GM19455 (cell line): ENCODE results near the gene NF2.

Experiments
- ATAC-seq: cut with Tn5 transposase; IDR thresholded peaks from one replicate; pipeline ENCODE4 v1.9.1; 2021; ENCODE audit not compliant: unreplicated experiment

Gene NF2

DNA sequence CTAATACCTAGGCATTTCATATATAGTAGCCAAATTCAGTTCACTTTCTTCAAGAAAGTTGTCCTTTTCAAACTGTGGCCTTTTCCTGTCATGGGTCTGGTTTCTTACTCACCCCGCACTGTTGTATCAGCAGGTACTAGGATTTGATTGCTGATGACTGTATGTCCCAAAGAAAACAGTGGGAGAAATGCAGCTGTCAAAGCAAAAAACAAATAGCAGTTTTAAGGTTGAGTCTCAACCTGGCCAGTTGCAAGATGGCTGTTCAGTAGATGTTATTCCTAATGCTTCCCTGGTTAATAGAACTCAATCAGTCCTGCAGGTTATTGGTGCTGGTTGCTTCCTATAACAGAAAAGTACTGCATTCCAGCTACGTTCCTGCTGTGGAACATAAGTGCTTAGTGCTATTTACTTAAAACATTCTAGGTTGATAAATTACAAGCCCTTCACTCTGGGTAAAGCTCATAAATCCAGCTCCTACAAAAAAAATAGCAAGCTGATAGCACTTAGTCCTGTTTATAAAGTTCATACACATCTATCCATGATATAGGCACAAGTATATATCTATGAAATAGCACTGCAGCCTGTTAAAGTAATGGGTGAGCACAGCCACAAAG, 26.6 kb downstream of the NF2 start:
- ATAC-seq = no peak

DNA sequence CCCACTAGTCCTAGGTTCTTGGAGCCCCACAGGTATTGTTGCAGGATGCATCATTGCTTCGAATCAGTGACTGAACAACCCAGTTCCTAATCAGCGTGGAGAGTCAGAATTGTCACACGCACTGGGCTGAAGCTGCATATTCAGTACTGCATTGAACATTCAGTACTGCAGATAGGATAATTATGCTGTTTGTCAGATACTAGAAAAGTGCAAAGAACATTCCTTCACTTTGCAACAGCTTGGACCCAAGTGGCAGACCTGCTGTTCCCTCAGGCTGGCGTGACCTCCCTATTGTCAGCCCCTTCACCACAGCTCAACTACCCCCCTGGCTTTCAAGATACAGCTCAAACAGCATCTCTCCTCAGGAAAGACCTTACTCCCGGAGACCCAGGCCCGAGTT, 27.6 kb downstream of the NF2 start:
- no peak for ATAC-seq

DNA sequence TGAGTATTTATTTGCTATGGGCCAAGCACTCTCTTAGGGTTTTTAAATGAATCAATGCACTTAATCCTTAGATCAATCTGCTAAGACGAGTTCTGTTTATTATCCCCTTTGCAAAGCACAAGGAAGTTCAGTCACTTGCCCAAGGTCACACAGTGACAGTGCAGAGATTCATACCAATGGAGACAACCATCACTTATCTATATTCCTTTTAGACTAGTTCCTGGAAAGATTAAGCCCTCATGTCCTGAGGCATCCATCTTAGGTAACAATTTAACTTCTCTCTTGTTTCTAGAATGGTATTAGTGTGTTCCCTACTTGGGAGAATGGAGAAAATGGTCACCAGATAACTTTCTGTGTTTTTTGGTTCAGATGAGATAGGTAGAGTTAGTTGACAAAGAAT, 28.3 kb downstream of the NF2 start:
- no peak for ATAC-seq

DNA sequence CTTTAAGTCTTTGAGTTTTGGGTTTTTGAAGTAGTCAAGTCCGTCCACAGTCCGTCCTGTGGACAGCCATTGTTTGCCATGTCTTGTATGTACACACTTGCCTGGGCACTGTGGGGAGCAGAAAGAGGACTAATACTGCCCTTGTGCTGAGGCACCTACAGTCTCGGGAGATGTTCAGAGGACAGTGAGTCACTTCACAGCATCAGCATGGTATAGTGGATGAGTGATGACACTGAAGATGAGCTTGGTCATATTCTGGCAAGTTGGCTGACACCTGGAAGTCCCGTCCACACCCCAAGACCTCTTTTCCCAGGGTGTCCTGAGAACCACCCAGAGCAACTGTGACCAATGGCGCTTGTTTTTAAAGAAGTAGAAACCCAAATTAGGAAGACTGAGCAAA, 29.2 kb downstream of the NF2 start:
- ATAC-seq = no peak

DNA sequence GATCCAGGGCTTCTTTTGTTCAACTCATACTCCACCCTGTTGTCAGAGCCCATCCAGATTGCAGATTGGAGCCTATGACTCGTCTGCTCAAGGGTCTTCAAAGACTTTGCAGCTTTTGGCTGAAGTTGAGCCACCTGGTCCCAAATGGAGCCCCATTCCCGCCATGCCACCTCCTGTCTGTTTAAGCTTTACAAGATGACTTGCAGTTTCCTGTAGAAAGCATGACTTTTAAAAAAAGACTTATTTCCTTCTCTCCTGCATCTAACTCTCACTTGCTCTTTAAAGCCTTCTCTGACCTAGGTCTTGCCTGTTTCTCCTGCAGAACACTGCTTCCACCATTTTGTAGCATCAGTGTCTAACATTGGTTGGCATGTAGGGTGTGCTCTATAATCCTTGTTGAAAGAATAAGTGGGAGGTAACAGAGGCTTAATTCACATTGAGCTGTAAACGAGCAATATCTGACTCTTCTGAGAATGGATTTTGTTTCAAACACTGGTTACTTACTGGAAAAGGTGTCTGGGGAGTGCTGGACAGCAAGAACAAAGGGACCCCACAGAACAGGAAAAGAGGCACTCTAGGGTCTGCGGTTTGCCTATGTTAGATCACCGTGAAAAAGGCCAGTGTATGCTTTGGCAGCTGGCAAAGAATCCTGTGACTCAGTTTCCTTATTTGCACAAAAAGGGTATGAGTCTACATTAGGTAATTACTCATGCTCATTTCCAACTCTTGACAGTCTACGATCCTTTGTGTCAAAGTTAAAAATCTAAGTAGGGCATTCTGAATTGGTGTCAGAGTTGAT, 30.3 kb downstream of the NF2 start:
- ATAC-seq = no peak

DNA sequence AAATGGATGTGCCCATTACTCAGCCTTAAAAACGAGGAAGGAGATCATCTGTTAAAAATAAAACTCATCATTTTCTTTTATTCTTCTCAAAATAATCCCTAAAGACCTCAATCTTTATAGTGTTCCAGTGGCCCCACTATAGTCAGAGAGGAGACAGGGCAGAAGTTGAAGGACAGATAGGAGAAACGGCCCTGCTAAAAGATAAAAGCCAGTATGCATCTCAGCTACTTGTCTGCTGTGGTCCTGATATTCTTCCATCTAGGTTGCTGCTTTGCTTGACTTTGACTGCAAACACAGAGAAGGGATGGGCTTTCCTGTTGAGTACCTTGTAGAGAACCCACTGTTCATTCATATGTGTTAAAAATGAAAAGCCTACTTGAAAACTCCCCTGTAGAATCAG, 31.4 kb downstream of the NF2 start:
- ATAC-seq = no peak

DNA sequence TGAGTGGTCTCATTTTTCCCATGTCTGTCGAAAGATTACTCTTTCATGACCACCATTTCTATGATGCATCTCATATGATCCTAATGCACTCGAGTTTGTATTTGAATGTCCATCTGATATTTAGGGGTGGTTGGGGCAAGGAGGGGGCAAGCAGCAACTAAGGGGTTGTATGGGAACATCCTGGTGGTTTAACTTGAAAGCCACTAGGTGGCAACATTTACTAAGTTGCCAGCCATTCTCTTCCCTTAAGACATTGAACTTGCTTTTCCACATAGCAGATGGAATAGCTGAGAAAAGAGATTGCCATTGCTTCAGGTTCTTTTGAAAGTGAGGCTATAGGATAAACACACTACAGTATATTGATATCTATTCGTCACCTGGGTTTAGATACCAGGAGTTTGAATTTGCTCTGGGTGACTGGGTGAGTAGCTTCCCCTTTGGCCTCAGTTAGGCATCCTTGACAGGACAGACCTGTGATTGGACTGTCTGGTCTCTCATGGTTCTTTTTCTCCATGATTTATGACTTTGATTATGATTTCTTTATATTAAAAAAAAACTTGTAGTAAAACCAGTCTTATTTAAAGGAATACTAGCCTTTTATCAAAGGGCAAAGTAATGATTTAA, 32.4 kb downstream of the NF2 start:
- no peak for ATAC-seq

DNA sequence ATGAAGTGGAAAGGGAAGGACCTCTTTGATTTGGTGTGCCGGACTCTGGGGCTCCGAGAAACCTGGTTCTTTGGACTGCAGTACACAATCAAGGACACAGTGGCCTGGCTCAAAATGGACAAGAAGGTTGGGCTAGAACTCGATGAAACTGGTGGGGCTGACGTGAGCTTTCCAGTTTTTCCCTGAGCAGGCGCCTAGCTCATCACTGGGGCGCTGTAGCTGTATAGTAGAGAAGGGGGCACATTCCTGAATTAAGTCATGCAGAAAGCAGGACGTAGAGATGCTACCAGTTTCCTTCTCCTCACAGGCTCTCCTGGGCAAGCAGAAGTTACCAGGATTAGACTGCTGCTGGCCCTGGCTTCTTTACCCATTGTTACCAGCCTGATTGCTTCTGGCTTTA, 33.3 kb downstream of the NF2 start:
- ATAC-seq = no peak

DNA sequence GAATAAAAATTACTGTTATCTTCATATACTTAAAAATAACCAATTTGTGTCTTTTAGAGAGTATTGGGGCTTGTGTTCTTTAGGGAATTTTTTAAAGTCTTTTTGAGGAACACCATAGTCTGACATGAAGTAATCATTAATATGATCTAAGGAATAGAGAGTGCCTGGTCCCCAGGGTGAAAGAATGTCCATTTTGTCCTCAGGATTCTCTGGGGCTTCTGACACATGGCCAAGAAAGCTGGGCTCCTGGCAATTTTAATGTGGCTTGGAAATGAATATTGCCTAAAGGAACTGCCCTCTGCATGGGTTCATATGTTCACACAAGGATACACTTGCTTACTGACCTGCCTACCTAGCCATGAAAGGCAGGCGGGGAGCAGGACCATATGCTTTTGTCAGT, 33.7 kb downstream of the NF2 start:
- no peak for ATAC-seq

DNA sequence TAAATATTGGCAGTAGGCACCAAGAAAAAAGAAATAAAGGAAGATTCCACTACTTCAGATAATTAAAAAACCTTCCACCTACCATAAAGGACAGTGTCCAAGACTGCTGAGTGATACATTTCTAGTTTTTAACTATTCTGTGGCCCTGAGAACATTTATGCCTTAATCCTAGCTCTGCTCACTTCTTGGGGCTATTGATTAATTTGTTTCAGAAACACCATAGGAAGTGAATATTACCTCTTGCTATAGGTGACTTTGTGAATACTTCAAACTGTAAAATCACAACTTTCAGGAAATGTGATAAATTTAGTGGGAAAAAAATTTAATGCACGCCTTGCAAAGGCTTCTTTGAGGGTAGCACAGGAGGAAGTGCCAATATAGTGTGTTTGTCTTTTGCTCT, 35.2 kb downstream of the NF2 start:
- no peak for ATAC-seq

DNA sequence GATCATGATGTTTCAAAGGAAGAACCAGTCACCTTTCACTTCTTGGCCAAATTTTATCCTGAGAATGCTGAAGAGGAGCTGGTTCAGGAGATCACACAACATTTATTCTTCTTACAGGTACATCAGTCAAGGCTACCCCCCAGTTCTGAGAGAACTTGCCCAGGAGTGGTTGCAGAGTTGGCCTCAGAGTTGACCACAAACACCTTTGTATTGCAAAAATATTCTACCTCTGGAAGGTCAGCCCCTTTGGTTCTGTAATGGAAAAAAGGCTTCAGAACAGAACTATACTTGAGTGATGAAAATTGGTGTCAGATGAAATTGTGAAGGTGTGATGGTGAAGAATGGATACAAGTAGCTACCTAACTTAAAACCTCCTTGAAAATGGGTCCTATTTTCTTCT, 35.7 kb downstream of the NF2 start:
- no peak for ATAC-seq

DNA sequence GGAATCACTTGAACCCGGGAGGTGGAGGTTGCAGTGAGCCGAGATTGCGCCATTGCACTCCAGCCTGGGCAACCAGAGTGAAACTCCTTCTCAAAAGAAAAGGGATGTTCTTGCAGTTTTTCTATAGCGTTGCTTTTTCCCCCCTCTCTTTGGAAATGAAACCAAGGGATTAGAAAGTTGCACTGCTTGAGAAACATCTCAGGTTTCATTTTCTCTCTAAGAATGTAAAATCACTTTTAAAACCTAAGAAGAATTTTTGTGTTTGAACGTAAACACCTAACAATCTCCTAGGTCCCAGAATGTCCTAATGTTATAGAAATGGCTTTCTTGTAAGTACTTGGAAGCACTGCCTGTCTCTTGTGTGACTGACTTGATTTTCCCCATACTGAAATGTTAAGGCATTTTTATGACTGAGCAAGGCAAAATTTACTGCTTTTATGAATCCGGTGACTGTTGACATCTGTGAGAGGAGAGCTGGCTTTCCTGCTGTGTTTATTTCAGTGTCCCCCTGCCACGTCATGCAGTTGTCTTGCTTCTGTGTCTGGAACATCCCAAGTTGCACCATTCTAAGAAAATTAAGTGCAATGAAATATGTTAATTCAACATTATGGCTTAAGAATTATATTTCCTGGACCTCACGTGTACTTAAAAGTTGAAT, 37.7 kb downstream of the NF2 start:
- no peak for ATAC-seq

DNA sequence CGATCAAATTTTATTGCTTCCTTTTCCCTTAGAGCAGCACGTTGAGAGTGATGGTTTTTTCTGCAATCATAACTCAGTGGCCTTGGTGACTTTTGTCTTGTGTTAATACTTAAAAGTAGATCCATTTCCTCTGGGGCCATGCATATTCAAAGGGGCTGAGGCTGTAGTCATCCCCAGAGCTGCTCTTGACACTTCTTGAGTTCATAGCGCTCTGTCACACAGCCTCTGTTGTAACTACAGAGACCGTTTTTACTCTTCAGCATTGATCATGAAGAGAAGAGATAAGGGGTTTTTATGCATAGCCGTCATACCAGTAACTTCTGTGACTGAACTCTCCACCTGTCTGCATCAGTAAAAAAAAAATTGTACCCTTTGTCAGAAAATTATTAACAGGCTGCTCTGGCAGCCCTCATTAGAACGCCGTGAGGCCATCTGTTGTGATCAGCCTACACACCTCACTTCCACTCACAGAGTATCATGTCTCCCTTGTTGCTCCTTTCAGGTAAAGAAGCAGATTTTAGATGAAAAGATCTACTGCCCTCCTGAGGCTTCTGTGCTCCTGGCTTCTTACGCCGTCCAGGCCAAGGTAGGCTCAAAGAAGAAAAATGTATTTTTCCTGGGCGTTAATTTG, 38.4 kb downstream of the NF2 start:
- ATAC-seq = no peak

DNA sequence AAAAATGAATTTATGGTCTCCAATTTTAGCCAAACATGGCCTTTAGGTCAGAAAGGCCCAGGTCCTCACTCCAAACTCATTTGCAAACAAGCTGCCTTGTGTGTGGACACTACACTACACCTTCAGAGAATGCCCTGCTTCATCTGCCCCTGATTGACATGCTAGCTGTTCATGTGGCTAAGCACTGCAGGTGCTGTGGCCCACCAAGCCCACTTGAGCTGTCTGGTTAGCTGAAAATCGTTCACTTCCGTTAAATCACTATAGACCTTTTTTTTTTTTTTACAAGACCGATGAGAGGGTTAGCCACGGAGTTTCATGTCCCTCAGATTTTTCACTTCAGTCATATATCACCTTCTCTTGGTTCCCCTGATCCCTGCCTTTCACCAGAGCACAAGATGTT, 39.3 kb downstream of the NF2 start:
- no peak for ATAC-seq

DNA sequence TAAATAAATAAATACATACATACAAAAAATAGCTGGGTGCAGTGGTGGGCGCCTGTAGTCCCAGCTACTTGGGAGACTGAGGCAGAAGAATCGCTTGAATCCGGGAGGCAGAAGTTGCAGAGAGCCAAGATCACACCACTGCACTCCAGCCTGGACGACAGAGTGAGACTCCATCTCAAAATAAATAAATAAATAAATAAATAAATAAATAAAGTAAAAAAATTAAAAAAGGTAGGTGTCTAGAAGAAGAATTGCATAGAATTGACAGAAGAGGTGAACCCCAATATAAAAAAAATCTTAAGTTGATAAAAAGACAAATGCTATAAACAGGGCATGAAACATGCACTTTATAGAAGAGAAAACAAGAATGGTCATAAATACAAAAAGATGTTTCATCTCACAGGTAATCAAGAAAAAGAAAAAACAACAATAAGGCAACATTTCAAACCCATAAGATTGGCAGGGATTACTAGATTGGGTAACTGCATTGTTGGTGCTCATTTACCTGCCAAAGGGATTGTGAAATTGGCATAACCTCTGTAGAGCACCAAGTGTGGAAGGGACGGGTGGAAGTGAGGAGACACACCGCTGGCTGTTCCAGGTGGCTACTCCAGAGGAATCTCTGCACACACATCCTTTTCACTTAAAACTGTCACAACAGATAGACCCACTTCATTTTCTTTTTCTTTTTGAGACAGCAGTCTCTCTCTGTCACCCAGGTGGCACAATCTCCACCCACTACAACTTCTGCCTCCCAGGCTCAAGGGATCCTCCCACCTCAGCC, 44.7 kb downstream of the NF2 start:
- ATAC-seq = no peak

DNA sequence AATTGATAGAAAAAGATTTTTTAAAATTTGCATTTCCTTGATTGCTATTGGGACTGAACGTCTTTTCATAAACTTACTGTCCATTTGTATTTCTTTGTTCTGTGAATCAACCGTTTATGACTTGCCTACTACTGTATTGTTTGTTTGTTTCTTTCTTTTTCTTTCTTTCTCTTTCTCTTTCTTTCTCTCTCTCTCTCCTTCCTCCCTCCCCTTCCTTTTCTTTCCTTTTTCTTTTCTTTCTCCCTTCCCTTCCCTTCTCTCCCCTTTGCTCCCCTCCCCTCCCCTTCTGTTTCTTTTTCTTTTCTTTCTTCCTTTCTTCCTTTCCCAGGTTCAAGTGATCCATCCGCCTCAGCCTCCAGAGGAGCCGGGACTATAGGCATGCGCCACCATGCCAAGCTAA, 46.9 kb downstream of the NF2 start:
- no peak for ATAC-seq

DNA sequence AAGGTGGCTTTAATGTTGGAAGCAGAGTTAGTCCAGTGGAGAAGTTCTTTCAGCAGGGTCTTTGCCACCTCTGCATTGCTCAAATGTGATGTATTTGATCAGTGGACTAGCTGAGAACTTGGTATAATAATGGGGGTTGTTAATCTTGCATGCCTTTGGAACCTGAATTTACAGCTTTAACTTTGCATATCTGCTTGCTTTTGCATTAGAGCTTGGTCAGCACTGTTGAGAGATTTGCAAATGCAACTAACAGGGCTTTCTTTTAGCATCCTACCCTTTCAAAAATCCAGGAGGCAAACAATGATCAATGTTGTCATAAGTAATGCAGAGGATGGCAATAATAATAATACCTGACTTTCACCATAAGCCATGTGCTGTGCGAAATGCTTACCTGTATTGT, 48.2 kb downstream of the NF2 start:
- no peak for ATAC-seq

DNA sequence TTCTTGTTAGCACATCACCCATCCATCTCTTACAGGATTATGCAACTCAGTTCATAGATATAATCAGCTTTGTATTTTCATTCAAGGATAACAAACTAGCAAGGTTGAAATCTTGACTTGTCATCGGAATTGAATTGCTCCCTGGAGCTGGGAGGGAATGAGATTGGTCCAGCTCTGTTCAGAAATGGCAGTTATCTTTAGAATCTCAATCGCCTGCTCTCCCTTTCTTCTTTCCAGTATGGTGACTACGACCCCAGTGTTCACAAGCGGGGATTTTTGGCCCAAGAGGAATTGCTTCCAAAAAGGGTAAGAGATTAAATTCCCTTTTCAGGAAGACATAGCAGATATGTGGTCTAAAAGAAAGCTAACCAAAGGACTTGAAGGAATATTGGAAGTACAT, 51.0 kb downstream of the NF2 start:
- ATAC-seq = no peak

DNA sequence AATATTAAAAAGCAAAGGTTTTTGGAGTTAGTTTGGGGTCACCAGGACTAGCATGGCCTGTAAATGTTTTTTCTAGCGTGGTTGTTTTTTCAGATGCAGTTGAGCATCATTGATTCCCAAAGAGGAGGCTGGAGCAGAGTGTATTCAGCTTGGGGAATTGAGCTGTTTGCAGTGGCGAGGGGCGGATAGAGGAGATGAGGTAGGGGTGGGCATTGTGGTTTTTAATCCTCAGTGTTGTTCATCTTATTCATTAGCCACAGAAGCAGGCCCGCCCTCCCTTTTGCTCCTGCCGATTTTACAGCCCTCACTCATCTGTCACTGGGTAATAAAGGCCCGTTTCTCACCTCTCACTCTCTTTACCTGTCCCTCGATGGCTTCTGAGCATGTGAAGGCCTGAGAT, 51.4 kb downstream of the NF2 start:
- no peak for ATAC-seq

DNA sequence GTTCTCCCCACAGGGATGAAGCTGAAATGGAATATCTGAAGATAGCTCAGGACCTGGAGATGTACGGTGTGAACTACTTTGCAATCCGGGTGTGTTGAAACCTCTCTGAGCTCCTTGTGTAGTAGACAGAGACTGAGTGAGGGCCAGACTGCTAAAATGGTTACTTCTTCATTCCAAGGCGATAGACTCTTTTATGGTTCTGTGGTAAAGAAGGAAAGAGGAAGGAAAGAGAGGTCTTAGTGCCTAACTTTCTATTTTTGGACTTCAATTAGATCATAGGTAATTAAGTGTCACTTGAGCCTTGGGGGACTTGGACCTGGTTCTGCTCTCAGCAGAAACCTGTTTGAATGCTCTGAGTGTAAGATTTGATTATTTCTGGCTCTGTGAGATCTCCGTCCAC, 54.7 kb downstream of the NF2 start:
- ATAC-seq = no peak

DNA sequence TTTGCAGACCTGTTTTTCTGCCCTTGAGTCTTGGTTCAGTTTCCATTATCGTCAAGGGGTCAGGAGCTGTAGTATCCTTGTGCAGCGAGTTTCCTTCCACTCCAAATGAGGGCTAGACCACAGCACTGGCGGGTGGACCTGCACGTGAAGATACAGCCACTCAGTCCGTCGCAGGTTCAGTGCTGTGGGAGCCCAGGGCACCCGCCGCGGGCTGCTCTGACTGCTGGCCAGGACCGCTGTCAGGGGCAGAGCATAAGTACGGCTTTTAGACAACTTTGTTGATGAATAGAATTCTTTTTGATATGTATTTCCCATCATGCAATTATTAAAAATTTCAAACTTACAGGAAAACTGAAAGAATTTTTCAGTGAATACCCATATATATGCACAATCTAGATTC, 56.6 kb downstream of the NF2 start:
- no peak for ATAC-seq
